ENCODE data around the gene ERO1A.
"Not testable (repeated sequence)": the region's sequence is repeated elsewhere in the genome, so short reads cannot be mapped to it uniquely, and the experiment has no call there.

Gene ERO1A

DNA sequence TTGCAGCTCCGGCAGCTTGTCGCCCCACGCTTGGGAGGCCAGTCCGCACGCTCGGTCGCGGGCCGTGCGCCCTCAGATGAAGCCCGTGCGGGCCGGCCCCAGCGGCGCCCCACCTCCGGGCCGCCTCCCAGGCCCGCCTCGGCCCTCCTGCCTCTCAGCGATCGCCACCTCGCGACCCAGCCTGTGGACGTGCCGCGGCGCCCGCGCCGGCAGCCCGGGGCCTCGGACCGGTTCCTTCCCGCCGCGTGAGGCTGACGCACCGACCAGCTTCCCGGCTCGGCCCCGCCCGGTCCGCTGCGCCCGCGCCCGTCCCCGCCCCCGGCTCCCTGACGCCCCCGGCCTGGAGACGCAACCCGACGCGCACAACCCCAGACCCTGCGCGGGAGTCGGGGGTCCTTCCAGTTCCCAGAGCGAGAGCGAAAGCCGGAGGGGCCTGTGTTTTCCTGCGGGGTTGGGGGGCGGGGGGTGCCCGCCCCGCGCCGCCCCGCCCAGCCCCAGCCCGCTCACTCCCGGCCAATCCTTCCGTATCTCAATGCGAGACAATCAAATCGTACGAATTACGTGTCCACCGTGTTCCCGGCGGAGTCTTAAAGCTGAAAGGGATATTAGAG is at the start of gene ERO1A:
ERO1A (minus strand) TSS at position 78 of the 611 bp plus-strand sequence; CDS start at position 1, 77 bp downstream.
- no peak for DNase-seq (ENCODE audit: low read depth)

- no peak for DNase-seq (ENCODE audit: low read depth)
Measured at GRCh38 chr14:52741865-52742264, 46.5 kb upstream of the ERO1A start.

DNA sequence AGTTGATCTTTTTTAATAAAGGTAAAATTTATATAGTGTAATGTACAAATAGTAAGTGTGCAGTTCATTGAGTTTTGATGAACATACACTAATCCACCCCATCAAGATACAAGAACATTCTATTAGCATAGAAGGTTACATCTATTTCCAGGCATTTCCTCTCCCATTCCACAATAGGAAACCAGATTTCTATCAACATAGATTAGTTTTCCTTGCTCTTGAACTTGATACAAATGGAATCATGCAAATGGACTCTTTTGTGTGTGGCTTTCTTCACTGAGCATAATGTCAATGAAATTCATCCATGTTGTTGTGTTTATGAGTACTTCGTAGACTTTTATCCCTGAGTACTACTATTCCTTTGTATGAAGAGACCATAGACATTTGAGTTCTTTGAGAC is 45.4 kb upstream of the ERO1A start:
- DNase-seq (ENCODE audit: low read depth) = no peak

DNA sequence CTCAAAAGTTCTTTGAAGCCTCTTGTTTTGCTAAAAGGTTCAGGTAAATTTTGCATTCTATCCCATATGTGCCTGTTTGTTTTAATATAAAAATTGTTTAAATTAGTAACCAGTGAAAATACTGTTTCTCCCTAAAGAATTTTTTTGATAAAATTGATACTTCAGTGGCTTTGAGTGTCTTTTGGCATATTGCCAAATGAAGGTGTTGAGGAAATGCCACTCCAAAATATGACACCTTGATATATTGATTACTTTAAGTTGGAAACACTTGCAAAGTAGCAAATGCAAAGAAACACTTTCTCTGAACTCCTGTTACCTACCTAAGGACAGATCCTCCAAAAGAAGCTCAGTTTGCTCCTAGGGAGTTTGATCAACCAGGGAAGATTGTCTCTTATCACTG is 43.1 kb upstream of the ERO1A start:
- DNase-seq (ENCODE audit: low read depth) = no peak

DNA sequence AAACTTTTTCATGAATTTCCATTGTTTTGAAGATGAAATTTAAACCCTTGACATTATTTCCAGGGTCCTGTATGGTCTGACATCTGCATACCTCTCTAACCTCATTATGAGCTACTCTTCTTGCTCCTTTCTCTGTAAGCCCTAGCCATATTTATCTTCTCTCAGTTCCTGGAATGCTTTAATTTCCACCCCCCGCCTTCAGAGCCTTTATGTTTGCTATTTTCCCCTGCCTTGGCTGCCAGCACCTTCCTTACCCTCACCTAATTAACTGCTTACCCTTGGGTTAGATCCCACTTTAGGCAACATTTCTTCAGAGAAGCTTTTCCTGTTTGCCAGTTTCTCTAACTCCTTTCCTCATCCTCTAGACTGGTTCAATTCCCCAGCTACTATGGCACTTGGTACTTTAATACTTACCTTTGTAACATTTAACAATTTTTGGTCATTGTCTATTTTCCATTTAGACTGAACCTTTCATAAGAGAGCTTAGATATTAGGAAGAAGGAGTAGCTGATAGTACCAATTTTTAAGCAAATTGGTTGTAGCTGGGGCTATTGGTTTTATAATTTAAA is 40.6 kb upstream of the ERO1A start:
- no peak for DNase-seq (ENCODE audit: low read depth)

GRCh38 chr14:52733824-52734223 is 38.5 kb upstream of the ERO1A start:
- DNase-seq (ENCODE audit: low read depth) = no peak

DNA sequence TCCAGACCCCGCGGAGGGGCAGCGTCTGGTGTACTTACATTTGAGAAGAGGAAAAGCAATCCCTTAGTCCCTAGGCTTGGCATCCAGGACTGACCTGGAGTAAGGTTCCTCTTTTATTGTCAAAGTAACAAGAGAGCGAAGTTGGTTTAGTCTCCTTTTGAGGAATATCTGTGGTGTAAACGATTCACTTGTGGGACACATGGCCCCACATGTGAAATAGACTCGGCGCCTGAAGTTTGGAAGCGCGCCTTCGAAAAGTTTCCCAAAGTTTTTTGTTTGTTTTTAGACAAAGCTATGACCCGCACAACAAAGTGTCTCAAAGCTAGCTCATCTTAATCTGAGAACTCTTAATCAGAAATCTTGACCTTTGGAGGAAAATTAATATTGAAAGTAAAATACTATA is 35.4 kb upstream of the ERO1A start:
- no peak for DNase-seq (ENCODE audit: low read depth)

DNA sequence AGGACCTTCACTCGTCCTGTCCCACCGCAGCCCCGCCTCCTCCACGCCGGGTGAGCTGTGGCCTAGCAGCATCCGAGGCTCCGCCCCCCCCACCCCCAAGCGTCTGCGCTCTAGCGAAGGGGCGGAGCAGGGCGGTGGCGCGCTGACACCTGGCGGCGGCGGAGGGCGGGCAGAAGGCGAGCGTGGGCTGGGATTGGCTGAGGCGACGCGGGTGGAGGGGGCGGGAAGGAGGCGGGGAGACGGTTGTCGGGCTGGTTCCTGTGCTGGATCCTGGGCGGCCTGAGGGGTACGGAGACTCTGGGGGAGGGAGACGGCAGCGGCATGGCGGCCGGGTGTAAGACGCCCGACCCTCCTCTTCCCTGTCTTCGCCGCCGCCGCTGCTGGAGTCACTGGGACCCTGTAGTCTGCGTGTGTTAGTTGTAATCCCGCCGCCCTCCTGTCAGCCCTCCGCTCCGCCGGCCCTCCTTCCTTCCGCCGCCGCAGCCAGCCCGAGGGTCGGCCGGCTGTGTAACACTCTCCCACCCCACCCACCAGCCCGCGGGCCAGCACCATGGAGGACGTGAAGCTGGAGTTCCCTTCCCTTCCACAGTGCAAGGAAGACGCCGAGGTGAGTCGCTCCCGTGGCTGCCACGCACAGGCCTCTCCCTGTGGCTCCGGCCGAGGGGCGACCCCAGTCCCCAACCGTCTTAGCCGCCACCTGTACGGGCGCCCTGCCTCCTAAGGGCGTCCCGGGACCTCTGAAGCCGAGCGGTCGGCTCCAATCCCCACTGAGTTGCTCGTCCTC is 34.8 kb upstream of the ERO1A start, which contains the start of gene STYX:
STYX (plus strand) TSS at position 242 of the 784 bp plus-strand sequence; CDS start at position 551, 309 bp downstream.
- DNase-seq (ENCODE audit: low read depth) = peak; percentile 81

- no peak for DNase-seq (ENCODE audit: low read depth)
Measured at GRCh38 chr14:52729585-52729924, 34.2 kb upstream of the ERO1A start.

DNA sequence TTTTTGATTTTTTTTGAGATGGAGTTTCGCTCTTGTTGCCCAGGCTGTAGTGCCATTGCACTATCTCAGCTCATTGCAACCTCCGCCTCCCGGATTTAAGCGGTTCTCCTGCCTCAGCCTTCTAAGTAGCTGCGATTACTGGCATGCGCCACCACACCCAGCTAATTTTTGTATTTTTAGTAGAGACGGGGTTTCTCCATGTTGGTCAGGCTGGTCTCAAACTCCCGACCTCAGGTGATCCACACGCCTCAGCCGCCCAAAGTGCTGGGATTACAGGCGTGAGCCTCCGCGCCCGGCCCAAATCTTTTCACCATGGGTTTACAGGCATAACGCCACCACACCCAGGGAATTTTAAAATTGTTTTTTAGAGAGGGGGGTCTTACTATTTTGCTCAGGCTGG is 33.7 kb upstream of the ERO1A start:
- not testable (repeated sequence) for DNase-seq (ENCODE audit: low read depth)

GRCh38 chr14:52727509-52727908 is 32.2 kb upstream of the ERO1A start:
- DNase-seq (ENCODE audit: low read depth) = not testable (repeated sequence)

DNA sequence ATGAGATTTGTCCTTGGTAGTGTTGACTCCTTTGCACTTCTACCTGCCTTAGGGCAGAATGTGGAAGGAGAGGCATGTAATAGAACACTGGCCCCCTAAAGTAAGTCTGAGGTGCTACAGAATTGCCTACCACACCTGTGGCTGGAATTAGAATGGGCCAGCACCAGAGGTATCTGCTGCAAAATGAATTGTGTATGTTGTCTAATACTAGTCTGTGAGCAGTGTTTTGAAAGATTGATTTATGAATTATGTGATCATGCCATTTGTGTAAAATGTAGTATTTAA is 28.9 kb upstream of the ERO1A start:
- DNase-seq (ENCODE audit: low read depth) = no peak

- DNase-seq (ENCODE audit: low read depth) = no peak
Measured at GRCh38 chr14:52723514-52724359, 28.4 kb upstream of the ERO1A start.

DNA sequence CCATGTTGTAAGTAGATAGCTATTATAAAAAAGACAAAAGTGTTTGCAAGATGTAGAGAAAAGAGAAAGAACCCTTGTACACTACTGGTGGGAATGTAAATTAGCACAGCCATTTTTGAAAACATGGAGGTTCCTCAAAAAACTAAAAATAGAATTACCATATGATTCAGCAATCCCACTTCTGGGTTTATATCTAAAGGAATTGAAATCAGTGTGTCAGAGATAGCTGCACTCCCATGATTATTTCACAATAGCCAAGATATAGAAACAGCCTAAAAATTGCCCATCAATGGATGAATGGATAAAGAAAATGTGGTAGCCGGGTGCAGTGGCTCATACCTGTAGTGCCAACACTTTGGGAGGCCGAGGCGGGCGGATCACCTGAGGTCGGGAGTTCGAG is 20.8 kb upstream of the ERO1A start:
- DNase-seq (ENCODE audit: low read depth) = no peak

- DNase-seq (ENCODE audit: low read depth) = no peak
Measured at GRCh38 chr14:52711666-52712065, 16.3 kb upstream of the ERO1A start.

GRCh38 chr14:52706724-52707706 is 11.7 kb upstream of the ERO1A start, which contains the start of gene PSMC6:
TSS of gene PSMC6 (plus strand) at chr14:52707200. CDS start at chr14:52707220, 20 bp downstream.
- DNase-seq (ENCODE audit: low read depth) = no peak

DNA sequence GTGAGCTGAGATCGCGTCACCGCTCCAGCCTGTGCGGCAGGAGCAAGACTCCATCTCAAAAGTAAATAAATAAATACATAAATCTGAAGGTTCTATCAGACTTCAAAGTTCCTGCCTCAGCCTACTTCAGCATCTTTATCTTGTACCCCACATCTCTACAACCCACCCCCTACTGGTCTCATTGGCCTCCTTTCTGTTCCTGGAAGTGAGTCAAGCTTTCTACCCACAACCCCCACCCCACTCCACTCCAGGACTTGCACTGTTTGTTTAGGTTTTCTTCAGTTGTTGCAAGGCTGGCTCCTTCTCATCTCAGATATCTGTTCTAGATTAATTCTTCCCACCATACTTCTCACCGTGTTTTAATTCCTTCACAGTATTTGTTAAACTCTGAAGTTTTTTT is 10.9 kb upstream of the ERO1A start:
- DNase-seq (ENCODE audit: low read depth) = no peak

GRCh38 chr14:52703664-52704063 is 8.3 kb upstream of the ERO1A start:
- no peak for DNase-seq (ENCODE audit: low read depth)

DNA sequence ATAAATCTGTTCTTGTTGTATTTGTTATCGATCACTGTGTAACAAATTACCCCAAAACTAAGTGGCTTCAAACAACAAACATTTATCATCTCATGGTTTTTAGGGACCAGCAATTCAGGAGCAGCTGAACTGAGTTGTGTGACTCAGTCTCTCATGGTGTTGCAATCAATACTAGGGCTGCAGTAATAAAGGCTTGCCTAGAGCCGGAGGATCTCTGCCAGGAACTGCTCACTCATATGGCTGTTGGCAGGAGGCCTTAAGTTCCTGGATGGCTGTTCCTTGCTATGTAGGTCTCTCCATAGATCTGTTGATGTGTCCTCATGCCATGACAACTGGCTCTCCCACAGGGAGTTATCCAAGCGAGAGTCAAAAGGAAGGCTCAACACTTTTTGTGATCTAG is 7.9 kb upstream of the ERO1A start:
- DNase-seq (ENCODE audit: low read depth) = peak; percentile 84

GRCh38 chr14:52701223-52701622 is 5.9 kb upstream of the ERO1A start:
- no peak for DNase-seq (ENCODE audit: low read depth)

DNA sequence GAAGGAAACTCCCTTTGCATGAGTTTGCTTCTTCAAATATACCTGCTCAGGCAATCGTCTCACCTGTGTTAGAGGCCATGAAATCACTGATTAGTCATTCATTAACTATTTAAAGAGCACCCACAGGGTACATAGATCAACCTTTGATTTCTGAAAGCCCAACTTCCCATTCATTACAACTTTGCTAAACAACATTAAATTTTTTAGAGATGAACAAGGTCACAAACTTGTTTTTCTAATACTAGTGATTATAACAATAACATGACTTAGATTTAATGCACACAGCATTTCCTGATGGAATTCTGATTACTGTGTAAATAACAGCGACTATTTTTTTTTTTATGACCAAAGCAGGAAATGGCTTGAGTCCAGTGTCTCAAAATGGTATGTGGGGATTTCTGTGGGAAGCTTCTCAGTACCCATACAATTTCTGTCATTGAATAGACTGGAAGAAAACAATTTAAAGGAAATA is 5.4 kb upstream of the ERO1A start:
- no peak for DNase-seq (ENCODE audit: low read depth)

All from non-pigmented ciliary epithelial cell (primary cell).